ENCODE results near the gene FBXL17. TPM values are rescaled to one million over a fixed set of nuclear protein-coding genes. Genes with fewer than 3 reads are reported as not detected.

FBXL17 gene
- total RNA-seq, 1 experiment from 2014 or later: 3.5 TPM

DNA sequence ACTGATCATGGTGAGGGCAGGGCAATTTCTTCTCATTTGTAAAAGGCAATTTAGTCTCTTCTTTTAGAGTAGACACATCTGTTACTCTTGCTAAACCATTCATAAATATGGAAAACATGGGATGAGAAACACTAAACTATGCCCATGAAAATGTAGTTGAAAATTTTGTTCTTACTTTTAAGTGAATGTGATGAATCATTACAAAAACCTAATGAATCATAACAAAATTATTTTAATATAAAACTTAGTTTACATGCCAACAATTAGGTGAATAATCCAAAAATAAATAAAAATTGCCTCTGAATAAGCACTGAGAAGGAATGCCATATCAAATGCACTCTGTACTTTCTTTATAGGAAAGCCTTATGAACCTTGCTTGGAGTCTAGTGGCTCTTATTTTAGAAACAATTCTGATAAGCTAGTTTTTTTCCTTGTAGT lies 413.5 kb downstream of the FBXL17 start (continued):
- TF ChIP-seq, protein P1, sequence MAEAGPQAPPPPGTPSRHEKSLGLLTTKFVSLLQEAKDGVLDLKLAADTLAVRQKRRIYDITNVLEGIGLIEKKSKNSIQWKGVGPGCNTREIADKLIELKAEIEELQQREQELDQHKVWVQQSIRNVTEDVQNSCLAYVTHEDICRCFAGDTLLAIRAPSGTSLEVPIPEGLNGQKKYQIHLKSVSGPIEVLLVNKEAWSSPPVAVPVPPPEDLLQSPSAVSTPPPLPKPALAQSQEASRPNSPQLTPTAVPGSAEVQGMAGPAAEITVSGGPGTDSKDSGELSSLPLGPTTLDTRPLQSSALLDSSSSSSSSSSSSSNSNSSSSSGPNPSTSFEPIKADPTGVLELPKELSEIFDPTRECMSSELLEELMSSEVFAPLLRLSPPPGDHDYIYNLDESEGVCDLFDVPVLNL (CRISPR knock-in tag; IDR thresholded peaks at IDR 0.05; ENCODE audit: borderline replicate concordance, low read depth): no peak
- TF ChIP-seq GTF2I (CRISPR knock-in tag; conservative IDR thresholded peaks at IDR 0.05): no peak
- TF ChIP-seq, protein P2, sequence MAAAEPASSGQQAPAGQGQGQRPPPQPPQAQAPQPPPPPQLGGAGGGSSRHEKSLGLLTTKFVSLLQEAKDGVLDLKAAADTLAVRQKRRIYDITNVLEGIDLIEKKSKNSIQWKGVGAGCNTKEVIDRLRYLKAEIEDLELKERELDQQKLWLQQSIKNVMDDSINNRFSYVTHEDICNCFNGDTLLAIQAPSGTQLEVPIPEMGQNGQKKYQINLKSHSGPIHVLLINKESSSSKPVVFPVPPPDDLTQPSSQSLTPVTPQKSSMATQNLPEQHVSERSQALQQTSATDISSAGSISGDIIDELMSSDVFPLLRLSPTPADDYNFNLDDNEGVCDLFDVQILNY (CRISPR knock-in tag; IDR thresholded peaks at IDR 0.05): no peak

DNA sequence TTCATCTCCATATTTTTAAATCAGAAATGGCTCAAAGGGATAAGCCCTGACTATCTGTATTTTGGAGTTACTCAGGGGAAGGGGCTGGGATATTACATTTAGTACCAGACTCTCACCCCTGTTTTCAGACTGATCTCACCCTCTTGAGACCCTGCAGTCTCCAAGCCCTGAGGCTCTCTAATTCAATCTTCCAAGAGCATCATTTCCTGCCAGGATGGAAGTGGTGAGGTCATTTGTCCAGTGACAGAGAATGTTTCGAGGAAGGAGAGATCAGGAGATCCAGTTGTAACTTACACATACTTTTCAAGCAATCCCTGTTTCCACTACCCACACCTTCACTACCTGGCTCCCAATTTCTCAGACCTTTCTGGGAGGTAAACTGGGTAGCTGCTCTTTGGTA lies 415.7 kb downstream of the FBXL17 start:
- ChIA-PET POLR2A (no interaction called here), CTCF (no interaction called here)
- Mint-ChIP-seq H3K36me3 (no peaks in the 10 kb centered on the region), H3K4me3 (no peak overlapping the region), H3K27me3 (ENCODE audit: low read depth) (no peaks in the 10 kb centered on the region), H3K4me1 (peaks cover 23% of the 10 kb centered on the region), H3K9me3 (no peaks in the 10 kb centered on the region), H3K27ac (no peak overlapping the region)
- TF ChIP-seq NFYB (CRISPR knock-in tag; conservative IDR thresholded peaks at IDR 0.05; ENCODE audit: low read depth) (no peak), OVOL2 (CRISPR knock-in tag; IDR thresholded peaks at IDR 0.05; ENCODE audit: borderline replicate concordance) (no peak), GTF2I (CRISPR knock-in tag; conservative IDR thresholded peaks at IDR 0.05) (no peak), NR3C1 (CRISPR knock-in tag; conservative IDR thresholded peaks at IDR 0.05; ENCODE audit: low read depth) (no peak), NFATC4 (CRISPR knock-in tag; IDR thresholded peaks at IDR 0.05) (no peak)
- TF ChIP-seq, protein P3, sequence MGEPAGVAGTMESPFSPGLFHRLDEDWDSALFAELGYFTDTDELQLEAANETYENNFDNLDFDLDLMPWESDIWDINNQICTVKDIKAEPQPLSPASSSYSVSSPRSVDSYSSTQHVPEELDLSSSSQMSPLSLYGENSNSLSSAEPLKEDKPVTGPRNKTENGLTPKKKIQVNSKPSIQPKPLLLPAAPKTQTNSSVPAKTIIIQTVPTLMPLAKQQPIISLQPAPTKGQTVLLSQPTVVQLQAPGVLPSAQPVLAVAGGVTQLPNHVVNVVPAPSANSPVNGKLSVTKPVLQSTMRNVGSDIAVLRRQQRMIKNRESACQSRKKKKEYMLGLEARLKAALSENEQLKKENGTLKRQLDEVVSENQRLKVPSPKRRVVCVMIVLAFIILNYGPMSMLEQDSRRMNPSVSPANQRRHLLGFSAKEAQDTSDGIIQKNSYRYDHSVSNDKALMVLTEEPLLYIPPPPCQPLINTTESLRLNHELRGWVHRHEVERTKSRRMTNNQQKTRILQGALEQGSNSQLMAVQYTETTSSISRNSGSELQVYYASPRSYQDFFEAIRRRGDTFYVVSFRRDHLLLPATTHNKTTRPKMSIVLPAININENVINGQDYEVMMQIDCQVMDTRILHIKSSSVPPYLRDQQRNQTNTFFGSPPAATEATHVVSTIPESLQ (CRISPR knock-in tag; IDR thresholded peaks at IDR 0.05): no peak
- ATAC-seq: no peak
- DNase-seq (ENCODE audit: low spot score): no peak

DNA sequence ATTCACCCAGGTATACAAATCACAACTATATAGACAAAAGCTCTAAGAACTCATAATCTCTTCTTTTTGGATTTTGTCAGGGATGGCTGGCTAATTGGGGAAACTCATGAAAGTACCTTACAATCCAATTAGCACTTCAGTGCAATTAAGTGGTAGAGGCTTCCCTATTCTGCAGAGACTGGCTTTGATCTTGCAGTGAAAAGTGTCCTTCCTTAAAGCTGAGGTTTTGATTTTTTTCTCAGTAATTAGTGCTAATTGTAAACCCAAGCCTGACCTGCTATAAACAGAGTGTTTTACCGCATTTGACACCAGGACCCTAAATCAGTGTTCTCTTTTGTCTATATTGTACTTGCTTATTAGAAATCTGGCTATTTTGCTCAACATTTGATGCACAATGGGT lies 417.2 kb downstream of the FBXL17 start:
- Mint-ChIP-seq H3K27me3 (ENCODE audit: low read depth) (no peaks in the 10 kb centered on the region), H3K27ac (no peak overlapping the region), H3K9me3 (no peaks in the 10 kb centered on the region), H3K36me3 (no peaks in the 10 kb centered on the region), H3K4me3 (no peak overlapping the region), H3K4me1 (peaks cover 23% of the 10 kb centered on the region)
- no peak for DNase-seq (ENCODE audit: low spot score)
- CTCF ChIA-PET: interaction anchor here (1.0 kb wide), 1 partner anchor 55 kb away, joined by 3 read pairs; no protein-coding TSS in a partner anchor
- TF ChIP-seq OVOL2 (CRISPR knock-in tag; IDR thresholded peaks at IDR 0.05; ENCODE audit: borderline replicate concordance): no peak
- no peak for TF ChIP-seq GTF2I (CRISPR knock-in tag; conservative IDR thresholded peaks at IDR 0.05)
- TF ChIP-seq, protein P4, sequence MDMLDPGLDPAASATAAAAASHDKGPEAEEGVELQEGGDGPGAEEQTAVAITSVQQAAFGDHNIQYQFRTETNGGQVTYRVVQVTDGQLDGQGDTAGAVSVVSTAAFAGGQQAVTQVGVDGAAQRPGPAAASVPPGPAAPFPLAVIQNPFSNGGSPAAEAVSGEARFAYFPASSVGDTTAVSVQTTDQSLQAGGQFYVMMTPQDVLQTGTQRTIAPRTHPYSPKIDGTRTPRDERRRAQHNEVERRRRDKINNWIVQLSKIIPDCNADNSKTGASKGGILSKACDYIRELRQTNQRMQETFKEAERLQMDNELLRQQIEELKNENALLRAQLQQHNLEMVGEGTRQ (CRISPR knock-in tag; IDR thresholded peaks at IDR 0.05): no peak
- TF ChIP-seq, protein P5, sequence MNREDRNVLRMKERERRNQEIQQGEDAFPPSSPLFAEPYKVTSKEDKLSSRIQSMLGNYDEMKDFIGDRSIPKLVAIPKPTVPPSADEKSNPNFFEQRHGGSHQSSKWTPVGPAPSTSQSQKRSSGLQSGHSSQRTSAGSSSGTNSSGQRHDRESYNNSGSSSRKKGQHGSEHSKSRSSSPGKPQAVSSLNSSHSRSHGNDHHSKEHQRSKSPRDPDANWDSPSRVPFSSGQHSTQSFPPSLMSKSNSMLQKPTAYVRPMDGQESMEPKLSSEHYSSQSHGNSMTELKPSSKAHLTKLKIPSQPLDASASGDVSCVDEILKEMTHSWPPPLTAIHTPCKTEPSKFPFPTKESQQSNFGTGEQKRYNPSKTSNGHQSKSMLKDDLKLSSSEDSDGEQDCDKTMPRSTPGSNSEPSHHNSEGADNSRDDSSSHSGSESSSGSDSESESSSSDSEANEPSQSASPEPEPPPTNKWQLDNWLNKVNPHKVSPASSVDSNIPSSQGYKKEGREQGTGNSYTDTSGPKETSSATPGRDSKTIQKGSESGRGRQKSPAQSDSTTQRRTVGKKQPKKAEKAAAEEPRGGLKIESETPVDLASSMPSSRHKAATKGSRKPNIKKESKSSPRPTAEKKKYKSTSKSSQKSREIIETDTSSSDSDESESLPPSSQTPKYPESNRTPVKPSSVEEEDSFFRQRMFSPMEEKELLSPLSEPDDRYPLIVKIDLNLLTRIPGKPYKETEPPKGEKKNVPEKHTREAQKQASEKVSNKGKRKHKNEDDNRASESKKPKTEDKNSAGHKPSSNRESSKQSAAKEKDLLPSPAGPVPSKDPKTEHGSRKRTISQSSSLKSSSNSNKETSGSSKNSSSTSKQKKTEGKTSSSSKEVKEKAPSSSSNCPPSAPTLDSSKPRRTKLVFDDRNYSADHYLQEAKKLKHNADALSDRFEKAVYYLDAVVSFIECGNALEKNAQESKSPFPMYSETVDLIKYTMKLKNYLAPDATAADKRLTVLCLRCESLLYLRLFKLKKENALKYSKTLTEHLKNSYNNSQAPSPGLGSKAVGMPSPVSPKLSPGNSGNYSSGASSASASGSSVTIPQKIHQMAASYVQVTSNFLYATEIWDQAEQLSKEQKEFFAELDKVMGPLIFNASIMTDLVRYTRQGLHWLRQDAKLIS (CRISPR knock-in tag; IDR thresholded peaks at IDR 0.05; ENCODE audit: borderline replicate concordance): no peak
- no peak for TF ChIP-seq ZNF219 (CRISPR knock-in tag; IDR thresholded peaks at IDR 0.05; ENCODE audit: borderline replicate concordance)
- no peak for TF ChIP-seq HMGA2 (CRISPR knock-in tag; IDR thresholded peaks at IDR 0.05)
- TF ChIP-seq ZNF121 (CRISPR knock-in tag; IDR thresholded peaks at IDR 0.05): no peak
- TF ChIP-seq TCF7 (CRISPR knock-in tag; IDR thresholded peaks at IDR 0.05; ENCODE audit: low read depth): no peak
- TF ChIP-seq, protein P6, sequence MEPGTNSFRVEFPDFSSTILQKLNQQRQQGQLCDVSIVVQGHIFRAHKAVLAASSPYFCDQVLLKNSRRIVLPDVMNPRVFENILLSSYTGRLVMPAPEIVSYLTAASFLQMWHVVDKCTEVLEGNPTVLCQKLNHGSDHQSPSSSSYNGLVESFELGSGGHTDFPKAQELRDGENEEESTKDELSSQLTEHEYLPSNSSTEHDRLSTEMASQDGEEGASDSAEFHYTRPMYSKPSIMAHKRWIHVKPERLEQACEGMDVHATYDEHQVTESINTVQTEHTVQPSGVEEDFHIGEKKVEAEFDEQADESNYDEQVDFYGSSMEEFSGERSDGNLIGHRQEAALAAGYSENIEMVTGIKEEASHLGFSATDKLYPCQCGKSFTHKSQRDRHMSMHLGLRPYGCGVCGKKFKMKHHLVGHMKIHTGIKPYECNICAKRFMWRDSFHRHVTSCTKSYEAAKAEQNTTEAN (CRISPR knock-in tag; IDR thresholded peaks at IDR 0.05): no peak
- no peak for TF ChIP-seq FOXK1 (CRISPR knock-in tag; IDR thresholded peaks at IDR 0.05)
- POLR2A ChIA-PET: no interaction called here
- ATAC-seq: no peak

Measured in WTC11 (cell line).